GM12801 (cell line): ENCODE data around the gene PRKAR2B.

ENCODE experiments used
- CTCF ChIP-seq: IDR thresholded peaks from one replicate; pipeline ENCODE4 v1.5.1; 2011; ENCODE audit warnings: control low read depth; ENCODE audit not compliant: insufficient read length; ENCODE audit errors: extremely low read depth

PRKAR2B gene

GRCh38 chr7:107123392-107123791, 78.9 kb downstream of the PRKAR2B start:
- no peak for TF ChIP-seq CTCF

- no peak for TF ChIP-seq CTCF
Measured at GRCh38 chr7:107125475-107125874, 81.0 kb downstream of the PRKAR2B start.

- TF ChIP-seq CTCF = no peak
Measured at GRCh38 chr7:107128217-107128616, 83.7 kb downstream of the PRKAR2B start.

- TF ChIP-seq CTCF = no peak
Measured at GRCh38 chr7:107128748-107129147, 84.2 kb downstream of the PRKAR2B start.

GRCh38 chr7:107130487-107131220, 86.1 kb downstream of the PRKAR2B start:
- no peak for TF ChIP-seq CTCF

GRCh38 chr7:107133396-107133795, 88.9 kb downstream of the PRKAR2B start:
- TF ChIP-seq CTCF = no peak

GRCh38 chr7:107138696-107139420, 94.4 kb downstream of the PRKAR2B start:
- TF ChIP-seq CTCF = no peak
